Activated CD4-positive, alpha-beta T cell treated with anti-CD3 and anti-CD28 coated beads for 1 hour (primary cell): Measurements from ENCODE around the gene VAMP5.
A peak's percentile ranks its signal among the peaks of the same experiment; 100 is the strongest.
"Not testable (repeated sequence)": the region's sequence is repeated elsewhere in the genome, so short reads cannot be mapped to it uniquely, and the experiment has no call there.

Source experiments
- DNase-seq: peaks from one replicate; pipeline ENCODE4 v3.0.0-alpha.2; 2020

Gene VAMP5, protein sequence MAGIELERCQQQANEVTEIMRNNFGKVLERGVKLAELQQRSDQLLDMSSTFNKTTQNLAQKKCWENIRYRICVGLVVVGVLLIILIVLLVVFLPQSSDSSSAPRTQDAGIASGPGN

DNA sequence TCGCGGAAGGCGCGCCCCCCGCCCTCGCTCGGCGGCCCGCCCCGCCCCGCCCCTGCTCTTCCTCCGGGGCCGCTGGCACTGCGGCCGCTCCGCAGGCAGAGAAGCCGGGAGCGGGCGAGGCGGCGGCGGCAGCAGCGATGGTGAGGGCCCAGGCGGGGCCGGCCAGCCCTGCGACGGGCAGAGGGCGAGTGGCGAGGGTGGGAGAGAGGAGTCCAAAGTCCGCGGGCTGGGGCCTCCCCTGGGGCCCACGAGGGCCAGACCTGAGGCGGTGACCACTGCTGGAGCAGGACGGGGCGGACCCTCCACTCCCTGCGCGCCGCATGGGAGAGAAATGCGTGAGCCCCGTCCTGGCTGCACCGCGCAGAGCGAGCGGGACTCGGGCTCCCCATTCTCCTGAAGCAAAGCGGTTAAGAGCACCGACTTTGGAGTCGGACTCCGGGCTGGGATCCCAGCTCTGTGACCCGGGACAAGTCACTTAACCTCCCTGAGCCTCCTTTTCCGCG lies at the start of gene VAMP5:
Gene VAMP5 (plus strand): TSS at position 78 of the 503 bp plus-strand sequence. CDS start 60 bp downstream, at position 138.
- DNase-seq, result no peak

DNA sequence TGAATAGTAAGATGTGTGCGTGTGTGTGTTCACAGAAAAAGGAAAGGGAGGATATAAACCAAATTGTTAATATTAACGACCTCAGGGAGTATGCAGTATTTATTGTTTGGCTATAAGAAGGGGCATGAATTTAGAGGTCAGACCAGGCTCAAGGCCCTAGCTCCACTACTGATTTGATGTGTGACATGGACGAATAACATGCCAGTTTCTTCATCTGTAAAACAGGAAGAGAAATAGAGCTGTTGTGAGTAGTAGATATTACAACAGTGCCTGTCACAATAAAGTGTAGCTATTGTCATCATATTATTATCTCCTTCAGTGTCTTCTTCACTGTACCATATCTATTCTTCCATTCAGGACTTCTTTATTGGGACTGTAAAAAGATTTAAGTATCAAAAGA lies 49.4 kb upstream of the VAMP5 start:
- DNase-seq, result no peak

DNA sequence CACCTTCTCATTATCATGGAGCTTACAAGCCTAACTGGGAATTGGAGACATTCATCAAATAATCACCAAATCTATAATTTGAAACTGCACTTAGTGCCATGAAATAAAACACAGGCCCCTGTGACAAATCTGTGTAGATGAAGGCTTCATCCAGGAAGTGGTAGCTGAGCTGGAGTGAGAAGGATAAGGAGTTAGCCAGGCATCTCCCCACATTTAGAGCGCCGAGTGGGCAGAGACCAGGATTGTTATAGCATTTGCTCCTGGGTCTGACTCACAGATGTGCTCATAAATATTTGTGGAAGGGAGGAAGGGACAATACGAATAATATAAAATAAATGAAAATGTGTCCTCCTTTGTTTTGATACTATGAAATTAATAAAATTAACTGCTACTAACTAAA lies 47.8 kb upstream of the VAMP5 start:
- DNase-seq, result no peak

DNA sequence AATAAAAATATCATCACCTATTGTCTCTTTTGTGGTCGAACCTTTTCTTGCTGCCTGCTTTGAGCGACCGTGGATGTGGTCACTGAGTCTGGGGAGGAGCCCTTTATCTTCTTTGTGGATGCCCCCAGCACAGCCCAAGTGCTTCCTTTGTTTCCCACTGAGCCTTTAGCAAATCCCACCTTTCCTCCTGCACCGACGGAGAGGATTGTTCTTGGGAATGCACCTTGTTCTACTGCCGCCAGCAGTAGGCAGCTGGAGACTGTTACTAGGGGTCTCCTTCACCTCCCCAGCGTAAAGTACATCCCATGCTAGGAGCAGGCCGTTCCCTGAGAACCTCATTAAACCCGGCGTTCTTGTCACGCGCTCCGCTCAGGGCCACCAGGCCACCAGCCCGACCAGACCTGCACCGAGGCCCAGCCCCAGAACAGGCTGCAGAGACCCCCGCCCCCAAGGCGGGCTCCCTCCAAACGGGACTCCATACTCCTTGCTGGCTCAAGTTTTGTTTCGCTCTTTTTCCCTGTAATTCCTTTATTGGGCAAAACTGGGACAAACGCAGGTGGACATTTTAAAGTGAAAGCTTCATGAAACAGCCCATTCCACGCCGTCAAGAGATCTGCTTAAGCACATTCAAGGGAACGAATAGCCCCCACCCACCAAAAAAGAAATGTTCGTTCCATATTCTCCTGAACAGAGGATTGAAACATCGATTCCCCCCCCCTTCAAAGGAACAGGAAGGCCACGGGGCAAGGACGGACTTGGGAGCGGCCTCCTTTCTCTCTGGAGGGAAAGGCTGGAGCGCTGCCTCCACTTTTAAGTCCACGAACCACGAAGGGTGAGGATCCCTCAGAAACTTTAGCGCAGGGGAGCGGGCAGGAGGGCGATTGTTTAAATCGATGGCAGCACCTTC lies 46.4 kb upstream of the VAMP5 start:
- no peak for DNase-seq

DNA sequence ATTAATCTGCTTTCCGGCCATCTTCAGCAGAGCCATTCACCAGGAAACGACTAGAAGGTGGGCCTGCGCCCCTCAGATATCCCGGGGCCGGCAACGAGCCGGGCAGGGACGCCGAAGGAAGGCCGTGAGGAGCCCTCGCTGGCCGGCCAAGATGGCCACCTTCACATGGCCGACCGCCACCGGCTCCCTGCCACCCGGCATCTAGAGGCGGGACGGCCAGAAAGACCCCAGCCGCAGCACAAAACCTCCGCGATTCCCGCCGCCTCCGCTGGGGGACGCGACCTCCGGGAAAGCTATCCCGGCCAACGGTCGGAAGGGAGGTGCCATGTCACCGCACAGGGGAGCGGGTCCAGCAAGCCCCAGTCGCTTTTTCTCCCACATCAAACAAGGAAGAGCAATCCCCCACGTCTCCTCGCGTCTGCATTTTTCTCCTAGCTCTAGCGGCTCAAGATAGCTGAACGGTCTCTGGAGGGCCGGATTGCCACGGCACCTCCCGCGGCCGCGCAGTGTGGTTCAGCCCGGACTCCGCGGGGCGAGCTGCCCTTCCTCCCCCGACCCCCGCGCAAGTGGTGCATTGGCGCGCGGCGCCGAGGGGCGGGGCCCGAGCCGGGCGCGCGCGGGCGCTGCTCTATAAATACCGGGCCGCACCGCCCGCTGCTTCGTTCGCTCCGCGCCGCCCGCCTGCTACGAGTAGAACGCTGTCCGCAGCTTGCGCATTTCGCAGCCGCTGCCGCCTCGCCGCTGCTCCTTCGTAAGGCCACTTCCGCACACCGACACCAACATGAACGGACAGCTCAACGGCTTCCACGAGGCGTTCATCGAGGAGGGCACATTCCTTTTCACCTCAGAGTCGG lies 45.5 kb upstream of the VAMP5 start, which contains the start of gene MAT2A:
Gene MAT2A (plus strand): TSS at position 662 of the 854 bp plus-strand sequence. CDS start 120 bp downstream, at position 782.
- DNase-seq, result peak; percentile 85

DNA sequence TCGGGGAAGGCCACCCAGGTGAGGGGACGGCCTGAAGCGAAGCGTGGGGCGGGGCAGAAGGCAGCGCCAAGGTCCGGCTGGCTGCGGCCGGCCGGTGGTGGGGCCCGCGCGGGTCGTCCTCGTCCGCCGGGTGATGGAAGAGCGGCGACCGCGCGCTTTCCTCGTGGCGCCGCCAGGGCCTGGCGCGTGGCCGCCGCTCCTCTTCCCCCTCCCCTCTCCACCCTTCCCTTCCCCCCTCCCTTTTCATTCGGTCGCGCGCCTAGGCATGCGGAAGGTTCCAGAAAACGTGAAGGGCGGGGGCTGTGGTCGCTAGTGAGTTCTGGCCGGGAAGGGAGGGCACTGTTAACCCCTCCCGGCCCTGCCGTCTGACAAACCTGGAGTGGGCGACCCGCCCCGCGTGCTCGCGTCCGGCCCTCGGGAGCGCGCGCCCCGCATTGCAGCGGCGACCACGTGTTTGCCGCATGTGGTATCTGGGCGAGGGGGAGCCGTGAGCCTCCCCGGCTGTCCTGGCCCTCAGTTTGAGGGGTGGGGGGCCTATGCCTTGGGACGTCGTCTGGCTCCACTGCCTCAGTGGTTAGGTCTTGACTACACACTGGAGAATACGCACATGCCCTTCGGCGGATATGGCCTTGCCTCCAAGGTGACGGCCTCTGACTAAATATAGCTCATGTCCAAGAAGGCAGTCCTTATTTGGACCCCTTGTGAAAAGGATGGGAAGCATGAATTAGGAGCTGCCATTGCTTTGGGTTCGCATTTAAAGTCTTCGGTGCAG lies 44.7 kb upstream of the VAMP5 start:
- peak; percentile 57 for DNase-seq

DNA sequence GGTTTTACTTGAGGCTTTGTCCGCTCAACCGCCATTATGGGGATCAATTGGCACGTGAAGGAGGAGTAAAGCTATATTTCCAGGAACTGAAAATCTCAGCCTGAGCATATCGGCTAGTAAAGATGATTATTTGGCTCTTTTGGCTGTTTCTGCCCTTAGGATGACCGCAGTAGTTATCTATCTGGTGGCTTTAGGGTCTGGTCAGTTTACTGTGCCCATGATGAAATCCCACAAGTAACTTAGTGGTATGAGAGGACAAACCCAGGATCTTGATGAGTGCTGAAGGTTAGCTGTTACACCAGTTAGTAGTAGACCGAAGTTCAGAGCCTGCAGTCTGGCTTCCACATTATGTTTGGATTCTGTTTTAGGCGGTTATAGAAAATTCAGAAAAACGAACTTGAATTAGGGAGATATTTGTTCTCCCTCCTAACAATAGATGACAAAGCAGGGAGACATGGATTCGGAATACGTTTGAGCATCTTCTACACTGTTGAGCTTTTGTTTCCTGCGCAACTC lies 44.0 kb upstream of the VAMP5 start:
- no peak for DNase-seq

DNA sequence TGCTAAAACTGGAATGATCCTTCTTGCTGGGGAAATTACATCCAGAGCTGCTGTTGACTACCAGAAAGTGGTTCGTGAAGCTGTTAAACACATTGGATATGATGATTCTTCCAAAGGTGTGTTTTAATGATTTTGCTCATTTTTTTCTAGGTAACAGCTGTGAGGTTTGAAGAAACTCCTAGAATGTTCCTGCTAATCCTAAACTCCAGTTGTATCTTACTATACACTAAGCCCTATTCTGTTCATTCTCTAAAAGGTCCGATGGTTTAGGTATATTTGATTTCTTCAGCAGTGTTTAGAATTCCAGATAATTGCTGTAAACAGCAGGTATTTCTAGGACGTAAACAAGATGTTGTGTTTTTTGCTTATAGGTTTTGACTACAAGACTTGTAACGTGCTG lies 43.0 kb upstream of the VAMP5 start:
- no peak for DNase-seq

DNA sequence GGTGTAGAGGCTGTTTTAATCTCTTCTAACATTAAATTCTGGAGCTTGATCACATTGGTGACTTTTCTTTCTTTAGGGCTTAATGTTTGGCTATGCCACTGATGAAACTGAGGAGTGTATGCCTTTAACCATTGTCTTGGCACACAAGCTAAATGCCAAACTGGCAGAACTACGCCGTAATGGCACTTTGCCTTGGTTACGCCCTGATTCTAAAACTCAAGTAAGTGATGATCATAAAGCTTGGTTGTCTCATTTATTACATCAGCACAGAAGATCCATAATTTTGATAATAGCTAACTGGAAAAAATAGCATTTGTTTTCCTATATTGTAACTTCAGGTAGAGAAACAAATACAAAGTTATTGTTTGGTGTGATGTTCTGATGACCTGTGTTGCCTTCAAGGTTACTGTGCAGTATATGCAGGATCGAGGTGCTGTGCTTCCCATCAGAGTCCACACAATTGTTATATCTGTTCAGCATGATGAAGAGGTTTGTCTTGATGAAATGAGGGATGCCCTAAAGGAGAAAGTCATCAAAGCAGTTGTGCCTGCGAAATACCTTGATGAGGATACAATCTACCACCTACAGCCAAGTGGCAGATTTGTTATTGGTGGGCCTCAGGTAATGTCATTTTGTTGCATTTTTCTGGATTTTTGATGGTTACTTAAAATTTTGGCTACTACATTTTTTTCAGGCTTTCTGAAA lies 42.3 kb upstream of the VAMP5 start:
- DNase-seq, result no peak

DNA sequence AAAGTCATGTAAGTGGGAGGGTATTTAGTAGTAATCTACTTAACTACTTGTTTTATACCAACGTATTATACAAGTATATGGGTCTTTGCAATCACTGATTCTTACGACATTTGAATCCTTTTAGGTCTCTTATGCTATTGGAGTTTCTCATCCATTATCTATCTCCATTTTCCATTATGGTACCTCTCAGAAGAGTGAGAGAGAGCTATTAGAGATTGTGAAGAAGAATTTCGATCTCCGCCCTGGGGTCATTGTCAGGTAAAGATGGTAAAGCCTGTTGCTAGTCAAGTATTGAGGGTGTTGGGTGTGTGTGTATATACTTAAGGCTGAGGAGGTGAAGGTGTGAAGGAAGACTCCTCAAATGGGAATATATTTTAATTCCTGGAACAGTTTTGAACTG lies 41.5 kb upstream of the VAMP5 start:
- no peak for DNase-seq

DNA sequence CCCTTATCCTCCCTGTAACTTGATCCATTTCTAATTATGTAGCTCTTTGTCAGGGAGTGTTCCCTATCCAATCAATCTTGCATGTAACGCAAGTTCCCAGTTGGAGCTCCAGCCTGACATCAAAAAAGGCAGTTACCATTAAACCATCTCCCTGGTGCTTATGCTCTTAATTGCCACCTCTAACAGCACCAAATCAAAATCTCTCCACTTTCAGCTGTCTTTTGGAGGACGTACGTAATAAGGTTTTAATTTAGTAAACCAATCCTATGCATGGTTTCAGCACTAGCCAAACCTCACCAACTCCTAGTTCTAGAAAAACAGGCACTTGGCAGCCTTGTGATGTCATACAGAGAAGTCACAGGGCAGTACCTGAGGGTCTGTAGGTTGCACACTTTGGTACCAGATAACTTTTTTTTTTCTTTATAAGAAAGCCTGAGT lies 40.0 kb upstream of the VAMP5 start:
- not testable (repeated sequence) for DNase-seq

DNA sequence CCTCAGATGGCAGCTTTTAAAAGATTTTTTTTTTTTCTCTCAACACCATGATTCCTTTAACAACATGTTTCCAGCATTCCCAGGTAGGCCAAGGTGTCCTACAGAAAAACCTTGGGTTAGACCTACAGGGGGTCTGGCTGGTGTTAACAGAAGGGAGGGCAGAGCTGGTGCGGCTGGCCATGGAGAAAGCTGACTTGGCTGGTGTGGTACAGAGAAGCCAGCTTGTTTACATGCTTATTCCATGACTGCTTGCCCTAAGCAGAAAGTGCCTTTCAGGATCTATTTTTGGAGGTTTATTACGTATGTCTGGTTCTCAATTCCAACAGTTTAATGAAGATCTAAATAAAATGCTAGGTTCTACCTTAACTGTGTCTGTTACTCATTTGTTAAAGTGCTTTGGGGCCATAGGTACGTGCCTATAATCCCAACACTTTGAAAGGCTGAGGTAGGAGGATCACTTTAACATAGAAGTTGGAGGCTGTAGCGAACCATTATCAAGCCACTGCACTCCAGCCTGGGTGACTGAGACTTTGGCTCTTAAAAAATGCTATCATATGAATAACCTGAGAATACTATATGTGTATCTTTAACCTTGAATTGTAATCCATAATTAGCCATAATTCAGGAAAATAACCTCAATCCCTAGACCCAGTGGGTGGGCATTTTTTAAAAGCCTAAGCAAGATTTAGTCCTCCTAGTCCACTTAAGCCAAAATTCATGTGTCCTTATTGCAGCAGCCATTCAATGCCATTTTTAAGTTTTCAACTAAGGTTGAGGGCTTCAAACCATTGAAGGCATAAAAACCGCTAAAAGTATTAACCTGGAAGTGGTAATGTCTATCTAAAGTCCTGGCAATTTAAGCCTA lies 39.1 kb upstream of the VAMP5 start:
- DNase-seq, result not testable (repeated sequence)

DNA sequence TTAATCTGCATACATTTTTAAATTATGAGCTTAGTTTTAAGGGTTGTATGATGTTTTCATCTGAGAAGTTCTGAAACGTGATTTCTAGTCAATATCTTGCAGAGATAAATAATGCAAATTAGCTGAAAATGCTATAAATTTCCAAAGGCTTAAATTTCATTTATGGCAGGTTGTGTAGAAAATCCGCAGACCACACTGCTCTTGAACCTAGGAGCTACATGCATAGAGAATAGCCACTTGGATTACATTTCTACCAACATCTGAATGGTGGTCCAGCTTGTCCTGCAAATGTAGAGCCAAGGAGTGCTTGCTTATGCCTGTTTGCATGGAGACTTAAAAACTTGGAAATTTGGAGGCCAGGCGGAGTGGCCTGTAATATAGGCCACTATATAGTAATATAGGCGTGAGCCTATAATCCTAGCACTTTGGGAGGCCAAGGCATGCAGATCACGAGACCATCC lies 38.4 kb upstream of the VAMP5 start:
- no peak for DNase-seq

DNA sequence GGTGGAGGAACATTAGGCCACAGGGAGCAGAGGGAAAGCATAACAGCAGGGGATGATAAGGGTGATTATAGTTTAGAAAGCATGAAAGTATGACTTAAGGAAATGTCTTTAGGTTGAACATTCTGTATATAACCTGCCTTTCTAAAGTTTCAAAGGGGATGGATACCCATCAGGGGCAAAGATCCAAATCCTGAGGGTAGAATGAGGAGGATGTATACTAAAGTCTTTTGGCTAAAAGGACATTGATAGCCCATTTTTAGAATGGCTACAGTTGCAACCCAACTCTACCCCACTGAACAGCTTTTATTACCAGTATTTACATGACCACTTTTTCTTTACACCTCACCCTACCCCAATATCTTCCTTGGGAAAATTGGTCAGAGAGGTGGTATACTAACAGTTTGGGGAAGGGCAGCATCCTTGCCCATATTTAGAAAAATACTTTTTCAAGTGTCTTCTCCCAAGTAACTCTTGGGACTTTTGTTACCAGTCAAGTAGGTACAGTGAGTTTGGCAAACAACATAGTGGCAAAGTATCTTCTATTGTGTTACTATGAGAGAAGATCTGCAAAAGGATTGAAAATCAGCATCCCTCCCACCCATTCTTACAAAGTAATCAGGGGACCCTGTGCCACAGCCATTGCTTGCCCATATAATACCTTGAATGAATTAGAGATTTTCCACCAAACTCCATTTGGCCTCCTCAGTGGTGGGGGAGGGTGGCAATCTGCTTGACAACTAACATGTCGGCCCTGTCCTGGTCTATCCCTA lies 37.0 kb upstream of the VAMP5 start:
- no peak for DNase-seq

DNA sequence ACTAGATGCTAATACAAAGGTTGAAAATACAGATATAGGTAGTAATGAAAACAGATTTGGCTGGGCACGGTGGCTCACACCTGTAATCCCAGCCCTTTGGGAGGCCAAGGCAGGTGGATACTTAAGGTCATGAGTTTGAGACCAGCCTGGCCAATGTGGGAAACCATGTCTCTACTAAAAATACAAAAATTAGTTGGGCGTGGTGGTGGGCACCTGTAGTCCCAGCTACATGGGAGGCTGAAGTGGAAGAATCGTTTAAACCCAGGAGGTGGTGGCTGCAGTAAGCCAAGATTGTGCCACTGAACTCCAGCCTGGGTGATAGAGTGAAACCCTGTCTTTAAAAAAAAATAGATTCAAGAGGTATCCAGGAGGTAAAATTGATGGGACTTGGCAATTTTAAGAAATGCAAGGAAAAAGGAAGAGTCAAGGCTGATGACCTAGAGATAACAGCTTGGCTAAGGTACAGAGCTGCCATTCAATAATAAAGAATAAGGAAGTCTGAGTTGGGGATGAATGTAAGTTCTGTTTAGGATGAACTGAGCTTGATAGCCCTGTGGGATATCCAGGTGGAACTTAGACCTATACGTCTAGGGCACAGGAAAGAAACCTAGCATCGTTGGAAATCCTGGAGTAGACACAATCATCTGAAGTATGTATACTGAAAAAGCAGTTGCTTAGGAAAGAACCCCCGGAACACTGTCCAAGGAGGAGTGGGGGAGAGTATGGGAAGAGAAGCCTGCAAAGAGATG lies 36.2 kb upstream of the VAMP5 start:
- no peak for DNase-seq

DNA sequence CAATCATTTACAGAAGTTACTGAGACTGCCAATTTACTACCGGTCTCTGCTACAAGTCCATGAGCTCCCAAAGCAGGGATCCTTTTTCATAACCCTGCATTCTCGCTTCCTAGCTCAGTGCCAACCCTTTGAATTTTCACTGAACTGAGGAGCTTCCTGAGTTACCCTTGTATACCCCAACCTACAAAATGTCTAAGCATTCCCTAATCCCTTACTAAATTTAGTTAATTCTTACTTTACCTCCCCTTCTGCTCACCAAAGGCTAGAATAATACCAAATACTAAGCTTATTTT lies 35.7 kb upstream of the VAMP5 start:
- DNase-seq, result no peak

DNA sequence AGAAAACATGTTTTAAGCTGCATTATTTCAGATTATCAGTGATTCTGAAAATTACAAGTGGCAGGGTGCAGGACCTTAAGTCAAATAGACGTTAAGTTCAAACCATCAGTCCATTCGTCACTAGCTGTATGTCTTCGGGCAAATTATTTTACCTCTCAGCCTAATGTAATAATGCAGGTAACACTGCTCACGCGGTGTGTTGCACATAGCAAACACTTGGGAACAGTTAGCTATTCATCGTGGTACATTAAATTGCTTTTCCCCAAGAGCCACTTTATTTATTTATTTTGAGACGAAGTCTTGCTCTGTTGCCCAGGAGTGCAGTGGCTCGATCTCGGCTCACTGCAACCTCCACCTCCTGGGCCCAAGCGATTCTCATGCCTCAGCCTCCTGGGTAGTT lies 35.1 kb upstream of the VAMP5 start:
- no peak for DNase-seq

DNA sequence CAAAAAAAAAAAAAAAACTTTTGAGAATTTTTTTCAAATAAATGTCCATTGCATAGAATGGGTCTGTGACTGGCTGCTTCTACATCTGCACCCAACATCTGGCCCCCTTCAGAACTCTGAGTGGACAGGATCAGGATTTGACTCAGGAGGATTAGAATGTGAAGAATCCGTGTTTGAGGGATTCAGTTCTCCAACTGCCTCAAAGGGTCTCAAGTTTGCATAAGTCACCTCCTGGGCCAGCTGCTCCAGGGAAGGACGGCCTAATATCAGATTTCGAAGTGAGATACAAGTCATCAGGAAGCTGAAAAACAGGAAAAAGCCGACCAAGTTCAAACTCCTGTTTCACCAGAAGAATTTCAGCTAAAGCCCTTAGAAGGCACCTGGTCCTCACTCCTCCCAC lies 34.4 kb upstream of the VAMP5 start:
- DNase-seq, result no peak

DNA sequence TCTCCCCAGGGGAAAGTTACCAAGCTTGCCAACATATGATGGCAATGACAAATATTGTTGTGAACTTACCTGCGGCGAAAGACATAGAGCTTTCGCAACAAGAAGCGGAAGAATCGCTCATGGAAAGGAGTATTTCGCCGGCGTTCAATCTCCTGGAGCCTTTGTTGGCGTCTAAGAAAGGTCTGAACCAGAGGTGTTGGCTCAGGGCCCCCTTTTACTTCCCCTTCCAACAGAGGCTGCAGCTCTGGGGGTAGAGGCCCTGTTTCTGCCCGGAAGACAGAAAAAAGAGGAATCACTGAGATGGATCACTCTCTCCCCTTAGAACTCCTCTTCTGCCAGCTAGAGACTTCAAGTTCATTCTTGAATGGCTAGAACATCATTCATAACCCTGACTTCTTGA lies 33.7 kb upstream of the VAMP5 start:
- DNase-seq, result no peak
